Hepatocyte (in vitro differentiated cells): ENCODE results near the gene ACACB. TPM values are rescaled to one million over a fixed set of nuclear protein-coding genes. Genes with fewer than 3 reads are reported as not detected.

Source experiments
- DNase-seq: peaks from one replicate; pipeline ENCODE4 v3.0.0-alpha.2; 2016; ENCODE audit warnings: low spot score
- H2AFZ ChIP-seq: fragments of 200-600 bp; sonication (generic); 2 replicates; pipeline ENCODE4 v1.6.0; 2016; ENCODE audit warnings: antibody characterized with exemption, mild to moderate bottlenecking
- H3K27ac ChIP-seq: fragments of 200-600 bp; sonication (generic); 2 replicates; pipeline ENCODE4 v1.5.1; 2016; ENCODE audit warnings: mild to moderate bottlenecking
- H3K27me3 ChIP-seq: fragments of 200-600 bp; sonication (generic); 2 replicates; pipeline ENCODE4 v1.6.1; 2016
- H3K36me3 ChIP-seq: fragments of 200-600 bp; sonication (generic); replicated peaks from 2 replicates; pipeline ENCODE4 v1.5.1; 2016; ENCODE audit warnings: low read depth; ENCODE audit not compliant: insufficient read depth
- H3K4me1 ChIP-seq: fragments of 200-600 bp; sonication (generic); 2 replicates; pipeline ENCODE4 v1.5.1; 2016; ENCODE audit warnings: mild to moderate bottlenecking, moderate library complexity; ENCODE audit not compliant: insufficient read depth
- H3K4me2 ChIP-seq: fragments of 200-600 bp; sonication (generic); 2 replicates; pipeline ENCODE4 v1.6.0; 2016
- H3K4me3 ChIP-seq: fragments of 200-600 bp; sonication (generic); 2 replicates; pipeline ENCODE4 v1.5.1; 2016; ENCODE audit warnings: mild to moderate bottlenecking
- H3K79me2 ChIP-seq: fragments of 200-600 bp; sonication (generic); 2 replicates; pipeline ENCODE4 v1.6.0; 2017; ENCODE audit warnings: mild to moderate bottlenecking
- H3K9me2 ChIP-seq: fragments of 200-600 bp; sonication (generic); replicated peaks from 2 replicates; pipeline ENCODE4 v1.6.0; 2017; ENCODE audit warnings: mild to moderate bottlenecking; ENCODE audit not compliant: insufficient read depth
- H3K9me3 ChIP-seq: fragments of 200-600 bp; sonication (generic); 2 replicates; pipeline ENCODE4 v1.5.1; 2016; ENCODE audit warnings: low read depth, mild to moderate bottlenecking
- H4K20me1 ChIP-seq: fragments of 200-600 bp; sonication (generic); 2 replicates; pipeline ENCODE4 v1.6.0; 2016; ENCODE audit warnings: mild to moderate bottlenecking; ENCODE audit not compliant: insufficient read depth, poor library complexity, severe bottlenecking
- CTCF ChIP-seq: fragments of 200-600 bp; sonication (generic); IDR thresholded peaks from 2 replicates; pipeline ENCODE4 v1.5.1; 2016; ENCODE audit warnings: antibody characterized with exemption, mild to moderate bottlenecking; ENCODE audit not compliant: poor library complexity
- EZH2 ChIP-seq: fragments of 200-600 bp; sonication (generic); IDR thresholded peaks from 2 replicates; pipeline ENCODE4 v1.6.1; 2016; ENCODE audit warnings: antibody characterized with exemption, mild to moderate bottlenecking, borderline replicate concordance
- EZH2phosphoT487 ChIP-seq: fragments of 200-600 bp; sonication (generic); IDR thresholded peaks from one replicate; pipeline ENCODE4 v1.6.1; 2018; ENCODE audit warnings: antibody characterized with exemption, mild to moderate bottlenecking, low read depth, moderate library complexity; ENCODE audit not compliant: unreplicated experiment, severe bottlenecking
- WGBS: methylation state at CpG from one replicate; pipeline ENCODE4 v1.1.6; 2016; ENCODE audit warnings: low lambda C conversion rate; ENCODE audit errors: missing lambda C conversion rate; 5-methylcytosine and 5-hydroxymethylcytosine counted together
- polyA plus RNA-seq: library from polyadenylated mRNA; unstranded; fragments of >200 nt; fragmentation: Nextera tagmentation; extraction: Ambion mirVana; gene quantifications from 2 replicates; pipeline ENCODE4 v1.2.1, GENCODE V29; 2016
- total RNA-seq: library from RNA; depleted of rRNA; stranded (reverse); fragments of >200 nt; gene quantifications from 2 replicates; pipeline ENCODE4 v1.2.3, GENCODE V29; 2014

ACACB gene
- total and polyA plus RNA-seq, 2 experiments from 2014 or later: 3.9 to 9.3 TPM

- DNase-seq: no peak
- Histone ChIP-seq H4K20me1 (no peaks in the 10 kb centered on the region), H3K27ac (no peak overlapping the region), H3K4me2 (no peak overlapping the region), H3K9me2 (no peaks in the 10 kb centered on the region), H2AFZ (no peak overlapping the region), H3K4me3 (no peak overlapping the region), H3K9me3 (no peaks in the 10 kb centered on the region), H3K27me3 (no peaks in the 10 kb centered on the region), H3K36me3 (no peaks in the 10 kb centered on the region), H3K79me2 (no peaks in the 10 kb centered on the region), H3K4me1 (no peaks in the 10 kb centered on the region)
- WGBS: 53% methylated on average over 6 of the region's 6 CpGs
- TF ChIP-seq EZH2phosphoT487 (no peak), EZH2 (no peak), CTCF (peak; percentile 43)
Measured at GRCh38 chr12:109134186-109134917, 18.0 kb downstream of the ACACB start.

DNA sequence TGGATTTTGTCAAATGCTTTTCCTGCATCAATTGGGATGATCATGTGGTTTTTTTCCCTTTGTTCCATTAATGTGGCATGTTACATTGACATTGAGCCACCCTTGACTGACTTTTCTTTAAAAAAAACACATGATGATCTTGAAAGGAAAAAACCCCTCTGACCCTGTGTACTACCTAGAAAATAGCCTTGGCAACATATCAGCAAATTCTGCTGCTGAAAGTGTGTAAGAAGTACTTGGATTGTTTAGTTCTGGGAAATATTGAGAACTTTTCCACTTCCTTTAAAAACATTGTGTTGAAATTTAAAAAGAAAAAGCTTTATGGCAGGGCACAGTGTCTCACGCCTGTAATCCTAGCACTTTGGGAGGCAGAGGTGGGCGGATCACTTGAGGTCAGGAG is 20.7 kb downstream of the ACACB start:
- Histone ChIP-seq H3K36me3 (no peaks in the 10 kb centered on the region), H3K27ac (no peak overlapping the region), H3K4me2 (no peak overlapping the region), H3K9me3 (no peaks in the 10 kb centered on the region), H3K79me2 (no peaks in the 10 kb centered on the region), H3K4me1 (no peaks in the 10 kb centered on the region), H3K27me3 (no peaks in the 10 kb centered on the region), H3K9me2 (no peaks in the 10 kb centered on the region), H4K20me1 (no peaks in the 10 kb centered on the region), H2AFZ (no peak overlapping the region), H3K4me3 (no peak overlapping the region)
- WGBS: 95% methylated on average over 2 of the region's 2 CpGs
- no peak for TF ChIP-seq EZH2
- no peak for TF ChIP-seq EZH2phosphoT487
- no peak for TF ChIP-seq CTCF
- DNase-seq: no peak

- Histone ChIP-seq H3K9me2 (no peaks in the 10 kb centered on the region), H3K4me1 (no peaks in the 10 kb centered on the region), H3K27me3 (no peaks in the 10 kb centered on the region), H3K27ac (no peak overlapping the region), H4K20me1 (no peaks in the 10 kb centered on the region), H2AFZ (no peak overlapping the region), H3K4me2 (no peak overlapping the region), H3K4me3 (no peak overlapping the region), H3K79me2 (no peaks in the 10 kb centered on the region), H3K9me3 (no peaks in the 10 kb centered on the region), H3K36me3 (no peaks in the 10 kb centered on the region)
- 91% methylated on average over 9 of the region's 9 CpGs for WGBS
- TF ChIP-seq EZH2phosphoT487 (no peak), CTCF (no peak), EZH2 (no peak)
- no peak for DNase-seq
Measured at GRCh38 chr12:109139360-109139759, 23.0 kb downstream of the ACACB start.
